Endodermal cell (in vitro differentiated cells): ENCODE data around the gene EGFR. TPM values are rescaled to one million over a fixed set of nuclear protein-coding genes. Genes with fewer than 3 reads are reported as not detected.

Experiments
- DNase-seq: peaks from one replicate; pipeline ENCODE4 v3.0.0-alpha.2; 2017
- H3K27ac ChIP-seq: 2 replicates; pipeline ENCODE4 v1.5.1; 2013; ENCODE audit warnings: mild to moderate bottlenecking, low read depth, low read length, moderate library complexity
- H3K27me3 ChIP-seq: 2 replicates; pipeline ENCODE4 v1.6.1; 2013; ENCODE audit warnings: mild to moderate bottlenecking, low read length, moderate library complexity; ENCODE audit not compliant: insufficient read depth, control insufficient read depth, poor library complexity, severe bottlenecking
- H3K36me3 ChIP-seq: 2 replicates; pipeline ENCODE4 v1.7.0; 2013; ENCODE audit warnings: mild to moderate bottlenecking, low read length, moderate library complexity; ENCODE audit not compliant: control insufficient read depth, insufficient read depth
- H3K4me1 ChIP-seq: one replicate; pipeline ENCODE4 v1.7.0; 2013; ENCODE audit warnings: low read length; ENCODE audit not compliant: control insufficient read depth, insufficient read depth
- H3K4me3 ChIP-seq: 2 replicates; pipeline ENCODE4 v1.5.1; 2013; ENCODE audit warnings: mild to moderate bottlenecking, low read length, moderate library complexity
- H3K9ac ChIP-seq: 2 replicates; pipeline ENCODE4 v1.6.1; 2013; ENCODE audit warnings: mild to moderate bottlenecking, low read length, moderate library complexity; ENCODE audit not compliant: poor library complexity, severe bottlenecking; ENCODE audit errors: extremely low read depth
- H3K9me3 ChIP-seq: 2 replicates; pipeline ENCODE4 v1.6.1; 2013; ENCODE audit warnings: mild to moderate bottlenecking, low read length, moderate library complexity; ENCODE audit not compliant: control insufficient read depth
- H3K27ac Mint-ChIP-seq: 2 replicates; pipeline ENCODE4 v1.8.0; 2020; ENCODE audit warnings: mixed read lengths
- H3K27me3 Mint-ChIP-seq: 2 replicates; pipeline ENCODE4 v1.8.0; 2021; ENCODE audit warnings: mild to moderate bottlenecking, mixed read lengths; ENCODE audit not compliant: insufficient read depth
- H3K36me3 Mint-ChIP-seq: 2 replicates; pipeline ENCODE4 v1.8.0; 2020; ENCODE audit warnings: low read depth, mixed read lengths
- H3K4me1 Mint-ChIP-seq: 2 replicates; pipeline ENCODE4 v1.8.0; 2020; ENCODE audit warnings: mixed read lengths
- H3K4me3 Mint-ChIP-seq: 2 replicates; pipeline ENCODE4 v1.8.0; 2020; ENCODE audit warnings: mild to moderate bottlenecking, moderate library complexity, mixed read lengths
- H3K9me3 Mint-ChIP-seq: 2 replicates; pipeline ENCODE4 v1.8.0; 2020; ENCODE audit warnings: mild to moderate bottlenecking, mixed read lengths
- CTCF ChIP-seq: fragments of 200-600 bp; sonication (generic); conservative IDR thresholded peaks from 2 replicates; pipeline ENCODE4 v1.5.0; 2021; ENCODE audit warnings: antibody characterized with exemption, mild to moderate bottlenecking
- WGBS, 2 experiments: methylation state at CpG; one replicate each; pipeline versions ENCODE4 v1.1.5 to v1.1.7; 2013; ENCODE audit warnings: missing lambda C conversion rate in 2 of 2, mixed read lengths in 1 of 2; ENCODE audit not compliant: insufficient coverage in 1 of 2, insufficient read length in 1 of 2; 5-methylcytosine and 5-hydroxymethylcytosine counted together
- long read RNA-seq, 4 experiments: library from polyadenylated mRNA in 2 of 4; library from RNA in 1 of 4; library from capped mRNA in 1 of 4; stranded (forward) in 3 of 4; unstranded in 1 of 4; transcript quantifications; one replicate each; pipeline ENCODE4 v2.0.0, GENCODE V29; 2020 to 2021; ENCODE audit warnings: inconsistent platforms in 1 of 4
- polyA plus RNA-seq, 2 experiments: library from polyadenylated mRNA; stranded (reverse); fragments of 50-300 nt; gene quantifications; one replicate each; pipeline ENCODE4 v1.2.3, GENCODE V29; 2013
- total RNA-seq, 2 donors: library from RNA; stranded (reverse); fragmentation: NEBNext Ultra II Directional in 1 of 2; extraction: Animal tissue kit (Norgen Biotek cat#: 25700) in 1 of 2; gene quantifications; 2 replicates in 1 of 2; 3 replicates in 1 of 2; pipeline ENCODE4 v1.2.1, GENCODE V29; 2021

The EGFR gene
- total RNA-seq, result 1 to 10 TPM; 5.0 to 5.8 TPM
- polyA plus RNA-seq (2013, experiment 1 of 2), result 5.3 TPM
- 5.1 TPM for polyA plus RNA-seq (2013, experiment 2 of 2)
- long read RNA-seq, experiment 1, result 0 reads
- long read RNA-seq, experiment 2, full-length matches to known transcripts, result 2 of 2 reads
- long read RNA-seq, experiment 2, partial matches to known transcripts, result 0 of 2 reads
- long read RNA-seq, experiment 2, other reads (novel, unspliced or antisense), result 0 of 2 reads
- long read RNA-seq, experiment 3, partial matches to known transcripts, result 2 of 5 reads
- long read RNA-seq, experiment 3, other reads (novel, unspliced or antisense), result 3 of 5 reads
- long read RNA-seq, experiment 4, result 0 reads

DNA sequence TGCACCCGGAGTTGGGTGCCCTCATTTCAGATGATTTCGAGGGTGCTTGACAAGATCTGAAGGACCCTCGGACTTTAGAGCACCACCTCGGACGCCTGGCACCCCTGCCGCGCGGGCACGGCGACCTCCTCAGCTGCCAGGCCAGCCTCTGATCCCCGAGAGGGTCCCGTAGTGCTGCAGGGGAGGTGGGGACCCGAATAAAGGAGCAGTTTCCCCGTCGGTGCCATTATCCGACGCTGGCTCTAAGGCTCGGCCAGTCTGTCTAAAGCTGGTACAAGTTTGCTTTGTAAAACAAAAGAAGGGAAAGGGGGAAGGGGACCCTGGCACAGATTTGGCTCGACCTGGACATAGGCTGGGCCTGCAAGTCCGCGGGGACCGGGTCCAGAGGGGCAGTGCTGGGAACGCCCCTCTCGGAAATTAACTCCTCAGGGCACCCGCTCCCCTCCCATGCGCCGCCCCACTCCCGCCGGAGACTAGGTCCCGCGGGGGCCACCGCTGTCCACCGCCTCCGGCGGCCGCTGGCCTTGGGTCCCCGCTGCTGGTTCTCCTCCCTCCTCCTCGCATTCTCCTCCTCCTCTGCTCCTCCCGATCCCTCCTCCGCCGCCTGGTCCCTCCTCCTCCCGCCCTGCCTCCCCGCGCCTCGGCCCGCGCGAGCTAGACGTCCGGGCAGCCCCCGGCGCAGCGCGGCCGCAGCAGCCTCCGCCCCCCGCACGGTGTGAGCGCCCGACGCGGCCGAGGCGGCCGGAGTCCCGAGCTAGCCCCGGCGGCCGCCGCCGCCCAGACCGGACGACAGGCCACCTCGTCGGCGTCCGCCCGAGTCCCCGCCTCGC lies at the start of gene EGFR:
Gene EGFR, plus strand, starts transcription at position 657 of the 830 bp plus-strand sequence. CDS start 261 bp downstream, outside the sequence.
- 9 to 45% methylated on average over 9 to 80 of the region's 80 CpGs for WGBS, 2 experiments

GRCh38 chr7:54969208-54969967 lies 49.4 kb upstream of the EGFR start:
- H3K4me1 Mint-ChIP-seq, result no peaks in the 10 kb centered on the region
- no peak for TF ChIP-seq CTCF
- H3K9ac ChIP-seq, result no peak overlapping the region

More for the DNA sequence above, at the start of gene EGFR:
- H3K4me1 Mint-ChIP-seq, result no peaks in the 10 kb centered on the region
- H3K27me3 Mint-ChIP-seq, result peaks cover 81% of the 10 kb centered on the region
- H3K9me3 Mint-ChIP-seq, result no peaks in the 10 kb centered on the region
- H3K27ac ChIP-seq, result no peak within 1 kb of the TSS
- peak within 1 kb of the TSS; percentile 54 for H3K4me3 Mint-ChIP-seq
- TF ChIP-seq CTCF, result no peak
- H3K36me3 ChIP-seq, result no peaks in the 10 kb centered on the region
- H3K4me3 ChIP-seq, result peak within 1 kb of the TSS; percentile 72
- no peak within 1 kb of the TSS for H3K9ac ChIP-seq
- no peaks in the 10 kb centered on the region for H3K36me3 Mint-ChIP-seq
- no peak for DNase-seq
- no peaks in the 10 kb centered on the region for H3K9me3 ChIP-seq
- H3K4me1 ChIP-seq, result peaks cover 3% of the 10 kb centered on the region
- H3K27me3 ChIP-seq, result peaks cover 72% of the 10 kb centered on the region
- H3K27ac Mint-ChIP-seq, result no peak within 1 kb of the TSS

DNA sequence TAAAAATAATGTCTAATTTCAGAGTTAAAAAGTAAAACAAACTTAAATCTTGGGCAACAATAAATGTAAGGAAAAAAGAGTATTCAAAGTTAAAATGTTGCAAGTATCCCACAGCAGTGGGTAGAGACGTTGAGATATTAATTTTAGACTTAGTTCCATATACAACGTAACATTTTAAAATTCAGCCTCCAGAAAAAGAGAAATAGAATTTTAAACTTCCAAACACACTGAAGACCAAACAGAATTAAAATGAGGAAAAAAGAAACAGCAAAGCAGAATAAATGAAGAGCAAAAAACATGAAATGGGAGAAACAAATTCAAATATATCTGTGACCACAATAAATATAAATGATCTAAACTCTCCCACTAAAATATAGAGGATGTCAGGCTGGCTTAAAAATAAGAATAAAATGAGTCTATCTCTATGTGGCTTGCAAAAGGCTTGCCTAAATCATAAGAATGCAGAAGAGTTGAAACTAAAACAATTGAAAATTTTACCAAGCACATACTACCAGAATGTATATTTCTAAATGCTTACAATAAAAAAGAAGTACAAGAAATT lies 46.0 kb upstream of the EGFR start:
- 89% methylated on average over 2 of the region's 2 CpGs; no CpG with 5 or more reads in 1 of the 2 experiments for WGBS, 2 experiments
- Histone ChIP-seq H3K4me1 (no peaks in the 10 kb centered on the region), H3K9me3 (peaks cover 5% of the 10 kb centered on the region), H3K27me3 (no peaks in the 10 kb centered on the region), H3K27ac (no peak overlapping the region), H3K4me3 (no peak overlapping the region), H3K9ac (no peak overlapping the region), H3K36me3 (no peaks in the 10 kb centered on the region)
- Mint-ChIP-seq H3K9me3 (peaks cover 15% of the 10 kb centered on the region), H3K36me3 (no peaks in the 10 kb centered on the region), H3K4me1 (no peaks in the 10 kb centered on the region), H3K27ac (no peak overlapping the region), H3K27me3 (no peaks in the 10 kb centered on the region), H3K4me3 (no peak overlapping the region)
- DNase-seq, result no peak
- no peak for TF ChIP-seq CTCF

More at GRCh38 chr7:54969208-54969967, 49.4 kb upstream of the EGFR start:
- DNase-seq, result no peak
- Histone ChIP-seq H3K36me3 (no peaks in the 10 kb centered on the region), H3K27me3 (no peaks in the 10 kb centered on the region), H3K4me1 (no peaks in the 10 kb centered on the region), H3K27ac (no peak overlapping the region), H3K9me3 (peaks cover 5% of the 10 kb centered on the region), H3K4me3 (no peak overlapping the region)
- Mint-ChIP-seq H3K36me3 (no peaks in the 10 kb centered on the region), H3K9me3 (peaks cover 14% of the 10 kb centered on the region), H3K27ac (no peak overlapping the region), H3K4me3 (no peak overlapping the region), H3K27me3 (no peaks in the 10 kb centered on the region)
- 86 to 94% methylated on average over 6 to 13 of the region's 13 CpGs for WGBS, 2 experiments
